SIG-M5 (cell line): ENCODE results near the gene SDK1.
"Not testable (repeated sequence)": the region's sequence is repeated elsewhere in the genome, so short reads cannot be mapped to it uniquely, and the experiment has no call there.

ENCODE experiments used
- DNase-seq: peaks from one replicate; lab custom pipeline; 2025; lab: John Stamatoyannopoulos, UW

The SDK1 gene

DNA sequence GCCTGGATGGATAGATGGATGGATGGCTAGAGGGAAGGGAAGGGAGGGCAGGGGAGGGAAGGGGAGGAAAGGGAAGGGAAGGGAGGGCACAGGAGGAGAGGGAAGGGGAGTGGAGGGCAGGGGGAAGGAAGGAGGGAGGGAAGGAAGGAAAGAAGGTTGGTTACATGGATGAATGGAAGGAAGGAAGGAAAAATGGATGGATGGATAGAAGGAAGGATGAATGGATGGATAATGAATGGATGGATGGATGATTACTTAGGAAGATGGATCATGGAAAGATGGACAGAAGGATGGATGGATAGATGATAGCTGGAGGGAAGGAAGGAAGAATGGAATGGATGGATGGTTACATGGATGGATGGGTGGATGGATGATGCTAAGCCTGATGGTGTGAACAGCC is 929.3 kb downstream of the SDK1 start:
- DNase-seq = no peak

DNA sequence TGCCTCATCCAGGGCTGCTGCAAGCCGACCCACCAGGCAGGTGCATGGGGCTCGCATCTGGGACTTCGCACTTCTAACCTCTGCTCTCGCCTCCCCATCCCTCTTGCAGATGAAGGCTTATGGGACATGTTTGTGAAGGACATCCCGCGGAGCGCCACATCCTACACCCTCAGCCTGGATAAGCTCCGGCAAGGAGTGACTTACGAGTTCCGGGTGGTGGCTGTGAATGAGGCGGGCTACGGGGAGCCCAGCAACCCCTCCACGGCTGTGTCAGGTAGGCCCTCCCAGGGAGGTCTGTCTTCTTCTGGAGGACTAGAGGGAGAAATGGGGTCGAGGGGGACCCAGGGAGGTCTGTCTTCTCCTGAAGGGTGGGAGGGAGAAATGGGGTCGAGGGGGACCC is 932.1 kb downstream of the SDK1 start:
- DNase-seq = no peak

DNA sequence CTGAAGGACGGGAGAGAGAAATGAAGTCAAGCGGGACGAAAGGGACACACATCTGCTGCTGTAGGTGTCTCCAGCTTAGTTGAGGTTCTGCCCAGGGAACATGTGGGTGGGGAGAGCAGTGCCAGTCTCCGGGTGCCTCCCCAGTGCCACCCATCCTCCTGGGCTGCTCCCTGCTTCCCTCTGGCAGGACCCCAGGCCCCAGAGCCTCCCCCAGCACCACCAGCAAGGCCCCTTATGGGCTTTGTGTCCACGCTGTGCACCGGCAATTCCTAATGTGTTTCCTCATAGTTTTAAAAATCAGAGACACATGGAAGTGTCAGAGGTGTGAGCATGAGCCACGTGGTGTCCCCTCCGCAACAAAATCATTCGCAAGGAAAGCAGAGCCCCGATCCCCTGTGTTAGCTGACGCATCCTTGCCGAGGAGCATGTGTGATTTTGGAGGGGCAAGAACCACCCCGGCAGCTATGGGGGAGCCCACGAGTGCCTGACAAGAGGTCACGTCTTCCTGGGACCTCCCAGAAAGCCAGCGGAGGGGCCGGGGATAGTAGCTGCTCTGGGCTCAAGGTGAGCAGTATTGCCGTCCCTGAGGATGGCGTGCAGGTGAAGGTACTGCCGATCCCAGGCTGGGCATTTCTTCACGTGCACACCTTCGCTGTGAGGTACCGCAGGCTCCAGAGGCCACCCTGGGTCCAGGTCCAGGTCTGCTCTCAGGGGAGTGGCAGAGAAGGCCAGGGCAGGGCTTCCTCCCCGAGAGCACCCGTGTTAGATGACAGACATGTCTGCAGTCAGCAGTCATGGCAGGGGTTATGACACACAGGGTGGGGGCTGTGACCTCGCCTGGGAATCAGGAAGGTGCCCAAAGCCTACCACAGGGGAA is 932.8 kb downstream of the SDK1 start:
- no peak for DNase-seq

DNA sequence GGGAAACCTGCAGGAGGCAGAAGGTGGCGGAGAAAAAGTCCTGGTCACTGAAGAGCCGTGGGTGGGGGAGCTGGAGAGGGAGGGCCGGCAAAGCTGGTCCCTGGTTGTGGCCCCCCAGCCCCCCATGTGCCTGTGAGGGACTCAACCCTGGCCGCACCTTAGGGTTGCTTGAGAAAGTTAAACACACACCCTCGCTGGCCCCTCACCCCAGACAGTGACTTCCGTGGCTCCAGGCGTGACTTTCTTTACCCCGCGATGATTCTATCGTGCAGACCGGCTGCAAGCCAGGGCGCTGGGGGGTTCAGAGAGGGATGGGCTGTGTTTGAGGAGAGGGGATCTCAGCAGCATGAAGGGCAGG is 933.4 kb downstream of the SDK1 start:
- no peak for DNase-seq

DNA sequence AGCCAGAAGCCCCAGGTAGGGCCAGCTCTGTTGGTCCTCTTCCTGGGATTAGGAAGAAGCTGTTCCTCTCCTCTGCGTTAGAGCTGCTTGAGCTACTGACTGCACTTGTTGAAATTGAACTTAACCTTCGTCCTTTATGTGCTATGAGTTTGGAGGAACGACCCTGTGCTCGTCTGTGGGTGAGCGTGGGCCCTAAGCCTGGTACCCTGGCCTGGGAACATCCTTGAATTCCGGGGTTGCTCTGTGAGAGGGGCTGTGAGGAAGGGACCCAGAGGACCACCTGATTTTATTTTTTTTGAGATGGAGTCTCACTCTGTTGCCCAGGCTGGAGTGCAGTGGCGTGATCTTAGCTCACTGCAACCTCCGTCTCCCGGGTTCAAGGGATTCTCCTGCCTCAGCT is 933.8 kb downstream of the SDK1 start:
- DNase-seq = no peak

DNA sequence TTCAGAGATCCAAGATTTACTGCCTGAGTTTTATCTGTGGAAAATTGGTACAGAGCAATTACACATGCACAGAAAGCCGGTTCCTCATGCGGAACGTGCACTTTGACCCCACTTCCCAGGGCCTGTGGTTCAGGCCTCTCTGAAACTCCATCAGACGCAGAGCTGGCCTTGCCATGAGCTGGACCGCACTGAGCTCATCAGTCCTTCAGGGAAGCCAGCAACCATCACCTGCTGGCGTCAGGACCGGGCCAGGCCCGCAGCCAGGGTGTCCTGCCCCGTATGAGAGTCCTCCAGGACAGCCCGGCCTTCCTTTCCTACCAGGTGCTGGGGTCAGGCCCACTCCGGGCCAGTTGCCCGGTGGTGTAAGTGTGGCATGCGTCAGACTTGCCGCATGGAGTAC is 934.5 kb downstream of the SDK1 start:
- DNase-seq = no peak

DNA sequence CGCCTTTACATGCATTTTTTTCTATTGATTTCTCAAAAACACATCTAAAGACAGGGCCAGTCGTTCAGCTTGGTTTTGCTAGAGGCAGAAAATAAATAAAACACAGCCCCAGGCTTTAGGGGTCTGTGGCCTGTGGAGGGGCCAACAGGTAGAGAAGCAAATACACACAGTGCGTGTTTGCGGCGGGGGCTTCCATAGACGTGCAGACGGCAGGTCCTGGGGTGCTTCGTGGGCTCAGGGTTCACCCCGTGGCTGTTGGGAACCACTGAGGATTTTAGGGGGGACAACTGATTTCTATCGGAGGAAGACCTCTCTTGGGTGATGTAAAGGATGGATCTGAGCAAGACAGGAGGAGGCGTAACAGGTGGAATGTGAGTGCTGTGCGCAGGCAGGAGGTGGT is 935.3 kb downstream of the SDK1 start:
- DNase-seq = no peak

DNA sequence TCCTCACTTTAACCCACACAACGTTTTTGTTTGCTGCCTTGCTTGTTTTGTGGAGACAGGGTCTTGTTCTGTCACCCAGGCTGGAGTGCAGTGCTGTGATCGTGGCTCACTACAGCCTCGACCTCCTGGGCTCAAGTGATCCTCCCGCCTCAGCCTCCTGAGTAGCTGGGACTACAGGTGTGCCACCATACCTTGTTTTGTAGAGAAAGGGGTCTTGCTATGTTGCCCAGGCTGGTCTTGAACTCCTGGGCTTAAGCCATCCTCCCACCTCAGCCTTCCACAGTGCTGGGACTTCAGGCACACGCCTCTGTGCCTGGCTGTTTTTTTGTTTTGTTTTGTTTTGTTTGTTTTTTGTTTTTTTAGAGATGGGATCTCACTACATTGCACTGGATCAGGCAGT is 935.8 kb downstream of the SDK1 start:
- not testable (repeated sequence) for DNase-seq

DNA sequence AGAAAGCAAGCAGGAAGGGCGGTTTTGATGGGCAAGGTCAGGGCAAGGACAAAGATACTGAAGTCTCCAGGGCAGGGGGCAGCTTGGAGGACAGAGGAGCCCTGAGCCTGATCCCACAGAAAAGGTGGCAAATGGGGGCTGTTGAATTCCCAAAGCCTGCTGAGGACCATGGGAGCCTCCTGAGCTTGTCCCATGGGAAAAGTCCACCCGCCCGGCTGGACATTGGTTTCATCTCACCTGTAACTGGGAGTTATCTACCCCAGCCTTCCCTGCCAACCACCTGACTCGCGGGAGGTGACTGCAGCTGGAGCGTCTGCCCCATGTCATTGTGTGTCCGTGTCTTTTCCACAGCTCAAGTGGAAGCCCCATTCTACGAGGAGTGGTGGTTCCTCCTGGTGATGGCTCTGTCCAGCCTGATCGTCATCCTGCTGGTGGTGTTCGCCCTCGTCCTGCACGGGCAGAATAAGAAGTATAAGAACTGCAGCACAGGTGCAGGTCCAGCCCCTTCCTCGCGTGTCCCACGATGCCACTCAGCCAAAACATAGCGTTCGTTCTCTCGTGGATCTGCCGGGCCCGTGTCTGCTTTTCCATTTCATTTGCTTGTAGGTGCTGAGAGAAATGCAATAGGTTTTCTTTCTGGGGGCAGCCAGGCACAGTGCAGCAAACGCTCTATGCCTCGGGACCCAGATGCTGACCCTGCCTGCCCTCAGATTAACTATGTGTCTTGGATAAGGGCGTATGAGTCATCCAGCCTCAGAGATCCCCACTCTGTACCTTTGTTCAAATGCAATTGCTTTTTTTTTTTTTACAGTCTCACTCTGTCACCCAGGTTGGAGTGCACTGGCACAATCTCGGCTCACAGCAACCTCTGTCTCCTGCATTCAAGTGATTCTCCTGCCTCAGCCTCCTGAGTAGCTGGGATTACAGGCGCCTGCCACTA is 936.5 kb downstream of the SDK1 start:
- no peak for DNase-seq

DNA sequence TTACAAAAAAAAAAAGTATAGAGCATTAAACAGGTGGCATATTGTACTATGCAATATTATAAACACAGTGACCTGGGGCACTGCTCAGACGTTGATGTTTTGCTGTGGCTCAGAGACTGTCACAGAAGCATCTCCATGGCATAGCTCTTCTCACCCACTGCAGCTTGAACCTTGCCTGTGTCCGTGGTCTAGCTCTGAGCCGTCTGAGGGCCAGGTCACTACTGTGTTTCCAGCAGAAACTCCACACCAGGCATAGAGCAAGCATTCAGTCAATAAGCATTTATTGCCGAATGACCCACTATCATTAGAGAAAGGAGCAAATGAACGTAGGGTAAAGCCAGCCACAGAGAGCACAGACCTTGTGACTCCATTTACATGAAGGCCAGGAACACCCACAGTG is 937.8 kb downstream of the SDK1 start:
- DNase-seq = no peak

DNA sequence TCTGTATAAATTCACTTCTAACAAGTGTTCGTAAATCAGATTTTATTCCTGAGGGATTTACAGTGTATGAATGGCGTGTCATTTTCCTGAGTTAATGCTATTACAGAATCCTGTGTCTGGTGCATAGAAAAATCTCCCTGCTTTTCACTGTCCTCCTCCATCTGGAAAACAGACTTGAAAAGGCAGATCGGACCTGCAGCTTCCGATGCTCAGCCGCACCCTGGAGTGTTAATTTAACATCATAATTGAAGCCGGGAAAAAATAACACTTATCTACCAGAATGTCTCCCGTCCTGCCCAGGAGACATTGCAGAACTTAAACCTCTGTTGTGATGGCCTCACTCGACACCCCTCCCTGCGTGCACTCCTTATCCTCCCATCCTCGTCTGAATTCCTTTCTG is 939.0 kb downstream of the SDK1 start:
- no peak for DNase-seq

DNA sequence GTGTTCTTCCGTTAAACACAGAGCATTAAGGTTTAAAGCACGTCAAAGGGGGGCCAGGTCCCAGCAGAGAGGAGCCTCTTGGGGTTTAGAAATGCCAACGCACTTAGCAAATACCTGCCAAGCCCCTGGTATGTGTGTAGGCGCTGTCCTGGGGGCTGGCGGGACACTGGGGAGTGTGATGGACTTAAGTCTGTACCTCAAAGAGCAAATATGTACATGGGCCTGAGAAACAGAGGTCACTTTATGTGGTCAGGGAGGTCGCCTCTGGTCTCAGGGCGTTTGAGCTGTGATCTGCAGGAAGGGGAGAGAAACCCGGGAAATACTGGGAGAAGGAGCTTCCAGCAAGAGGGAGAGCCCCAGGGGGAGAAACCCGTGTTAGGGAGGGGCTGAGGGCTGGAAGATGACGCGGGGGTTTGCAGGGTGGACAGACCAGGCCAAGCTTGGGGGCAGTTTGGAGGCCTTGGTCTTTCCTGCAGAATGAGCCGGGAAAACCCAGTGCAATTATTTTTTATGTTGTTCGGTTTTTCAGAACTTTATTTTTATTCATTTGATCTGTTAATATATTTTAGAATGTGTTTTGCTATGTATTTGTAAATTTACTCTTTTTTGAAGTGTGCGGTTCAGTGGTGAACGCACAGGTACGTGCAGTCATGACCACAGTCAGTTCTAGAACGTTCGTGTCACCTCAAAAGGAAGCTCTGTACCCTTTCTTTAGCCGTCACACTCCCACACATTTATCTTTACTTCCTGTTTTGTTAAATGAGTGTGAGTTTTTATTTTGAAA is 939.7 kb downstream of the SDK1 start:
- no peak for DNase-seq

DNA sequence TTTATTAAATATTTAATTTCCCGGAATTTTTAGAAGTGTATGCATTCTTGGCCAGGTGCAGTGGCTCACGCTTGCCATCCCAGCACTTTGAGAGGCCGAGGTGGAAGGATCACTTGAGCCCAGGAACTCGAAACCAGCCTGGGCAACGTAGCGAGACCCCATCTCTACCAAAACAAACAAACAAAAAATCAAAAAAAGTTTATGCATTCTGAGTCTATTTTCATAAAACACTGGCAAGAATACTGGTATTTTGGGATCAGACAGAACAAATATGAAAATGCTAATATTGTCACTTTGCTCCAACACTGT is 940.2 kb downstream of the SDK1 start:
- DNase-seq = no peak

DNA sequence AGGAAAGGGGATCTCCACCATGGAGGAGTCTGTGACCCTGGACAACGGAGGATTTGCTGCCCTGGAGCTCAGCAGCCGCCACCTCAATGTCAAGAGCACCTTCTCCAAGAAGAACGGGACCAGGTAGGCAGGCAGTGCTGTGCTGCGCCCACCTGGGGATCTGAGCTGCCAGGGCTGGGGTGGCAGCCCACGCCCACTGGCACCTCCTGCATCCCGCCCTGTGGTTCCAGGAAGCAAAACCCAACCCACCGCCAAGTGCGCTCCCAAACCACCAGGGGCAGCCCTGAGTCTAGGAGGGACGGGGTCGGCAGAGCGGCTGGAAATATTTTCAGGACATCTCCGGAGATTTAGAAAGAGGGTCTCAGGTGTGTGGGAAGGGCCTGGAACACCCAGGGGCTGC is 940.7 kb downstream of the SDK1 start:
- DNase-seq = no peak

DNA sequence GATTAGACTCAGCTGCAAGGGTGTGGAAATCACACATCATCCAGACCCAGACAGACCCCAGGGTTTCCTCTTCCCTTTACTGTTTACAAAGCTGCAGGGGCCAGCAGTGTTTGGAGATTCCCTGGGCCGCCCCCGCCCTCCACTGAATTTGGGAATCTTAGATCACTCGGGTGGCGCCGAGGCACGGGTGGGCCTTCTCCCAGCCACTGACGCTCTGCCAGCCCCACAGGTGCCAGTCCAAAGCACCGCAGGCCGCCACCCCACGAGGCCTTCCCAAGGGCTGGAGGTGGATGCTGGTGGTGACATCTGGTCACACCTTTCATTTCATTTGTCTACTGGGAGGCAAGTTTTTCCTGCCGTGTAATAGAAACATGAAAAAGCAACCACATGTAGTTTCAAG is 941.7 kb downstream of the SDK1 start:
- DNase-seq = no peak

DNA sequence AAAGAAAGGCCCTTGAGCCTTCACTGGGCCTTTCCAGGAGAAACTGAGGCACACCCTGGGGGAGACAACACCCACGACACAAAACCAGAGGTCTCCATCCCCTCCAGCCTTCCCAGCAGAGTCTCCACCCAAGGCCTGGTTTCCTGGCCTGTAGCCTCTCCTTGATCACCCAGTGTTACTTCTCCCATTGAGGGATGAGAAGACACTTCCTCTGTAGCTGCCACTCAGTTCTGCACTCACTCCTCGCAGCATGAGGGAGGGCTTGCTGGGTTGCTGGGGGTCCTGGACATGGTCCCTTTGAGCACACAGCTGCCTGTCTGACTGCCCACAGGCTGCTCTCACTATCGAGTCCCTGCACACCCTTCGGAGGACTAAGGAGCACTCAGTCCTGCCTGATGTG is 943.0 kb downstream of the SDK1 start:
- DNase-seq = no peak

DNA sequence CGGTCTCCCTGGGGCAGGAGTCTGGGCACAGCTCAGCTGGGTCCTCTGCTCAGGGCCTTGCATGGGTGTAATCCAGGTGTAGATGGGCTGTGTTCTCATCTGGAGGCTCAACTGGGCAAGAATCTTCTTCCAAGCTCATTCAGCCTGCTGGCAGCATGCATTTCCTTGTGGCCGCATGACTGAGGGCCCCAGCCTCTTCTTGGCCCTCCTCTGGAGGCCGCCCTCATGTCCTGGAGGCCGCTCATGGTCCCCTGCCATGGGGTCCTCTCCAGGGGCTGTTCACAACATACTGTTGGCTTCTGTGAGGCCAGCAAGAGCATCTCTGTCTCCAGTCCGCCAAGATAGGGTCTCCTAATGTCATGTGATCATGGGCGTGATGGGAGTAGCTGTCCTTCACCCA is 943.6 kb downstream of the SDK1 start:
- DNase-seq = no peak

DNA sequence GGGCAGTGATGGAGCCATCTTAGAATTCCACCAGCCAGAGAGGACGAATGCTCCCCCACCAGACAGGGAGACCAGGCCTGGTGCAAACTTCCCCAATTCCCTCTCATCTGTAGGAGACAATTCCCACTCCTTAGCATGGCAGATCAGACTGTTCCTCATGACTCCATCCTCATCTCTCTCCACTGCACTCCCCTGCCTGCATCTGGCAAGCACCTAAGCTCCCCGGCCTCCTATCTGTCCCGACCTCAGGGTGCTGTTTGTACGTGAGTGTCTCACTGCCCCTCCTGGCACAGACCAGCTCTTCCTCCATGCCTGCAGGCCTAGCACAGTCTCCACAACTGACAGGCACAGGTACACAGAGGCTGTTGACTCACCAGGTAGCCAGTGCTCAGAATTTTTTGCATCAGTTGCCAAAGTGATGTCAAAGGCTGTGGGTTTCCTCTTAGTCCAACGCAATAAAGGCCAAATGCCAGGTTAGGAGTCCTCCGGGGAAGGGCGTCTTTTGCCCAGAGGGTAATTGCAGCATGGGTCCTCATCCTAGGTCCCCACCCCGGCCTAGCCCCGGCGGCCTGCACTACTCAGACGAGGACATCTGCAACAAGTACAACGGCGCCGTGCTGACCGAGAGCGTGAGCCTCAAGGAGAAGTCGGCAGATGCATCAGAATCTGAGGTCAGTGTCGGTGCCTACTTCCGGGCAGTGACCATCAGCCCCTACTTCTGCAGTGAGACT is 944.2 kb downstream of the SDK1 start:
- DNase-seq = no peak

DNA sequence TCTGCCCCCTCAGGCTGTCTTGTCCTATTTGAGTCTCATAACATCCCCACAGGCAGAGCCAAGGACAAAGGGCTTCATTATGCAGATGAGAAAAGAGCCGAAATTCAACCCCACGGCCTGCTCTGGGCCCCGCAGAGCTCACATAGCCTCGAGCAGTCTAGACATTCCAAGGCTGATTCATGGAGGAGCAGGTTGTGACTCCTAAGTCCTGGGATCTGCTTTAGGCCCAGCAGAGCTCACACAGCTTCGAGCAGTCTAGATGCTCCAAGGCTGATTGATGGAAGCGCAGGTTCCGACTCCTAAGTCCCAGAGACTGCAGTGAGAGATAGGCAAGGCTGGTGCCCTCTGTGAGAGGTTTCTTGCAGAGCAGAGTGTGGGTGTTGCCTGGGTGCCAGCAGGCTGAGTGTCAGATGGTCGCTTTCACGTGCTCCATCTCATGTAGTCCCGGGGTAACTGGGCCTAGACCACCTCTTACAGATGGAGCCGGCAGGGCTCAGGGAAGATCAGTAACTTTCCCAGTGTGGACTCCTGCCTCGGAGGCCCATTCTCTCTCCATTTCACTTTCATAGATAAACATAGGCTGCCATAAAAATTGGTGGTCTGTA is 944.9 kb downstream of the SDK1 start:
- no peak for DNase-seq

DNA sequence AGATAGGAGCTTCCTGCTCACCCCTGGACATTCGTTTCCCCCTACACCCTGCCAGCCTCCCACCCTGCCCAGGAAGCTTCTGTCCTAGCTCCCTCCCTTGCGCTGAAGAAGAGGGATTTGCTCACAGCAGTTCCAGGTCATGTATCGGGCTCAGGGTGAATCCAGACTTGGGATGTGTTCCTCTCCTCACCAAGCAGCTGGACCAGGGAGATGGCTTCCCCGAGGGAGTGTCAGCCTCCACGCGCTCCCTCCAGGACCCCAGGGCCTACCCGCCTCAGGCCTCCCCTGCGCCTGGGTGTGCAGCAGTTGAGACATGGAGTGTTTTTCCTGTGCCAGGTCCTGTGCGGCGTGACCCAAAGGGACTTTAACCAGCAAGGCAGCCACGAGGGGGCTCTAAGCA is 945.5 kb downstream of the SDK1 start:
- DNase-seq = no peak

DNA sequence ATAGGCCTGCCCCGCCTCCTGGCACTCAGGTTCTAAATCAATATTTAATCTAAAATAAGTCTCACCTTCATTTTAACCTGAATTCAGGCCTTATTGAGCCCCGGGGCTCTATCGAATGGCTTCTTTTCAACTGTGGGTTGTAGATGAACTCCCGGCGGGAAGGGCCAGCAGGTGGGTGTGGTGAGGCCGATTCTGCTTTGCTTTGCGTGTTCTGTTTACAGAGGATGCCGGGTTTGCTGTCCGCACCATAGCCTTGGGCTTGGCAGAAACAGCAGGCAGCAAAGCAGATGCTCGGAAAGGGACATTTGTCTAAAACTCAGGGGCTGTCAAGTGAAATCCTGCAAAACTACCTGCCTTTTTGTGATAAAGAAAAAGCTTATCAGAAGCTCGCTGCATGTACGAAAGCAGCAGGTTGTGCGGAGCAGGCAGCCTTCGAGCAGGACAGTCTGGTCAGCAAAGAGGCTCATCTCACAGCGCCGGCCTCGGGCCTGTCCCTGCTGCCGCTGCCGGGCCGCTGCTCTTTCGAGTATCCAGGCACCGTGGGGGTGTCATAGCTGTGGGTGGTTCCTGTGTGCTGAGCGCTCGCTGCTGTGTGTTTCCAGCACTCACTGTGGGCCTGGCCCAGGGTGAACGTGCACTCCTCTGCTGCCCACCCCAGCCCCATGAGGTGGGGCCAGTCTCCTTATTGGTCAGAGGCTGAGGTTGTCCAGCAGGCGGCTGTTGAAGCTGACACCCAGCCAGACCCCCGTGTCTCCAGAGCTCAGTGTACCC is 946.2 kb downstream of the SDK1 start:
- no peak for DNase-seq
